ENCODE data around the gene EXT2.

Gene EXT2

GRCh38 chr11:44199298-44199697 lies 103.8 kb downstream of the EXT2 start (continued):
- TF ChIP-seq CSRNP3 (CRISPR knock-in tag; IDR thresholded peaks at IDR 0.05) (no peak), ZNF8 (CRISPR knock-in tag; IDR thresholded peaks at IDR 0.05) (no peak)

DNA sequence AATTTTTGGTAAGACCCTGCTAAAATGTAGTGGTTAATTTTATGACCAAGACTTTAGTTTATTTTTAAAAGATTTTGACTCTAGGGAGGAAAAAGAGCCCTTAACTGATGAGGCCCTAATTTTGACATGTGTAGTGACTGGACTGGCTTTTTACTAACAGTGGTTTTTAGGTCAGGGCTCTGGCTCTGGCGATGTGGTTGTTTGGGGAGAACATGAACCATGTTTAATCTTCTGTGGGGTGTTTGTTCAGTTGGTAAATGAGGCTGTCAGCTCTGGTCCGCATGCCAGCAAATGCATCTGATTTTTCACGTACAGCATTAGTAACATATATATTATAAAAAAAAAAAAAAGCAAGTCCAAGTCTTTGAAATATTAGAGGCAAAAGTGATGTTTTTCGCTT lies 104.3 kb downstream of the EXT2 start:
- ATAC-seq = no peak
- TF ChIP-seq ZFP30 (CRISPR knock-in tag; IDR thresholded peaks at IDR 0.05) = no peak
- TF ChIP-seq POU6F1 (CRISPR knock-in tag; IDR thresholded peaks at IDR 0.05; ENCODE audit: borderline replicate concordance, low read depth) = no peak

- ATAC-seq = no peak
- TF ChIP-seq POU6F1 (CRISPR knock-in tag; IDR thresholded peaks at IDR 0.05; ENCODE audit: borderline replicate concordance, low read depth) = no peak
- TF ChIP-seq ISL1 (CRISPR knock-in tag; IDR thresholded peaks at IDR 0.05) = no peak
- TF ChIP-seq ARNTL (CRISPR knock-in tag; IDR thresholded peaks at IDR 0.05; ENCODE audit: borderline replicate concordance, low read depth) = no peak
- no peak for TF ChIP-seq TOX (CRISPR knock-in tag; IDR thresholded peaks at IDR 0.05; ENCODE audit: borderline replicate concordance)
- no peak for TF ChIP-seq ZNF565 (CRISPR knock-in tag; conservative IDR thresholded peaks at IDR 0.05; ENCODE audit: low read depth)
- no peak for TF ChIP-seq RARB (CRISPR knock-in tag; IDR thresholded peaks at IDR 0.05)
- no peak for TF ChIP-seq OSR1 (CRISPR knock-in tag; IDR thresholded peaks at IDR 0.05)
Observed at GRCh38 chr11:44203270-44204043, 108.0 kb downstream of the EXT2 start.

DNA sequence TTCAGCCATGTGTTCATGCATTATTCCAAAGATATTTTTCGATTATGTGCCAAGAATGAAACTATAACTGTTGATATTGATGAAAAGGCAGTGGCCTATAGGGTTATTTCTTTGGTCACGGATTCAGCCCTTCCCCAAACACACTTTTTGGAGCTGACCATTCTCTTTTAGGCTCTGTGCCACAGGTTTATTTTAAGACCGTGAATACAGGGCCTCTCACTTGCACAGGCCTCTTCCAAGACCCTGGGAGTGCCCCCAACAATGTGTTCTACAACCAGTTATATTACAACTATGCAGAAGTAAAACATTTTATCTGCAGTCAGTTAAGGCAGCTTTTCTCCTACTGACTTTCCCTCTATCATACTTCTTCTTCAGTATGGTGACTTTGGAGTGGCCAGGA lies 109.9 kb downstream of the EXT2 start:
- no peak for ATAC-seq
- TF ChIP-seq ZNF70 (CRISPR knock-in tag; IDR thresholded peaks at IDR 0.05) (no peak), POU6F1 (CRISPR knock-in tag; IDR thresholded peaks at IDR 0.05; ENCODE audit: borderline replicate concordance, low read depth) (no peak), CSDC2 (CRISPR knock-in tag; IDR thresholded peaks at IDR 0.05) (no peak), BACH2 (CRISPR knock-in tag; IDR thresholded peaks at IDR 0.05; ENCODE audit: borderline replicate concordance) (no peak), ZFP3 (CRISPR knock-in tag; IDR thresholded peaks at IDR 0.05) (no peak), TOX (CRISPR knock-in tag; IDR thresholded peaks at IDR 0.05; ENCODE audit: borderline replicate concordance) (no peak), ZFP30 (CRISPR knock-in tag; IDR thresholded peaks at IDR 0.05) (no peak), OSR1 (CRISPR knock-in tag; IDR thresholded peaks at IDR 0.05) (no peak), PATZ1 (CRISPR knock-in tag; IDR thresholded peaks at IDR 0.05; ENCODE audit: borderline replicate concordance) (no peak), PPARA (CRISPR knock-in tag; IDR thresholded peaks at IDR 0.05; ENCODE audit: borderline replicate concordance) (no peak), ZNF565 (CRISPR knock-in tag; conservative IDR thresholded peaks at IDR 0.05; ENCODE audit: low read depth) (no peak), ZNF8 (CRISPR knock-in tag; IDR thresholded peaks at IDR 0.05) (no peak)
- TF ChIP-seq, protein P1, sequence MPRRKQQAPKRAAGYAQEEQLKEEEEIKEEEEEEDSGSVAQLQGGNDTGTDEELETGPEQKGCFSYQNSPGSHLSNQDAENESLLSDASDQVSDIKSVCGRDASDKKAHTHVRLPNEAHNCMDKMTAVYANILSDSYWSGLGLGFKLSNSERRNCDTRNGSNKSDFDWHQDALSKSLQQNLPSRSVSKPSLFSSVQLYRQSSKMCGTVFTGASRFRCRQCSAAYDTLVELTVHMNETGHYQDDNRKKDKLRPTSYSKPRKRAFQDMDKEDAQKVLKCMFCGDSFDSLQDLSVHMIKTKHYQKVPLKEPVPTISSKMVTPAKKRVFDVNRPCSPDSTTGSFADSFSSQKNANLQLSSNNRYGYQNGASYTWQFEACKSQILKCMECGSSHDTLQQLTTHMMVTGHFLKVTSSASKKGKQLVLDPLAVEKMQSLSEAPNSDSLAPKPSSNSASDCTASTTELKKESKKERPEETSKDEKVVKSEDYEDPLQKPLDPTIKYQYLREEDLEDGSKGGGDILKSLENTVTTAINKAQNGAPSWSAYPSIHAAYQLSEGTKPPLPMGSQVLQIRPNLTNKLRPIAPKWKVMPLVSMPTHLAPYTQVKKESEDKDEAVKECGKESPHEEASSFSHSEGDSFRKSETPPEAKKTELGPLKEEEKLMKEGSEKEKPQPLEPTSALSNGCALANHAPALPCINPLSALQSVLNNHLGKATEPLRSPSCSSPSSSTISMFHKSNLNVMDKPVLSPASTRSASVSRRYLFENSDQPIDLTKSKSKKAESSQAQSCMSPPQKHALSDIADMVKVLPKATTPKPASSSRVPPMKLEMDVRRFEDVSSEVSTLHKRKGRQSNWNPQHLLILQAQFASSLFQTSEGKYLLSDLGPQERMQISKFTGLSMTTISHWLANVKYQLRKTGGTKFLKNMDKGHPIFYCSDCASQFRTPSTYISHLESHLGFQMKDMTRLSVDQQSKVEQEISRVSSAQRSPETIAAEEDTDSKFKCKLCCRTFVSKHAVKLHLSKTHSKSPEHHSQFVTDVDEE (CRISPR knock-in tag; IDR thresholded peaks at IDR 0.05) = no peak
